ENCODE results near the gene GPC6.

GRCh38 chr13:93413972-93414717, 187.5 kb downstream of the GPC6 start:
- TF ChIP-seq CTCF (IDR thresholded peaks at IDR 0.05; ENCODE audit: low read length): no peak
- TF ChIP-seq EZH2 (optimal IDR thresholded peaks at IDR 0.05; ENCODE audit: low read depth, low read length): no peak
- TF ChIP-seq EZH2phosphoT487 (IDR thresholded peaks at IDR 0.05; ENCODE audit: low read length): no peak
